Renal cortical epithelial cell (primary cell): Measurements from ENCODE around the gene LAPTM5. TPM values are rescaled to one million over a fixed set of nuclear protein-coding genes. Genes with fewer than 3 reads are reported as not detected.

Source experiments
- DNase-seq: peaks from one replicate; pipeline ENCODE4 v3.0.0-alpha.2; 2011; ENCODE audit warnings: low read depth
- total RNA-seq: library from RNA; depleted of rRNA; stranded (reverse); fragments of >200 nt; gene quantifications from 2 replicates; pipeline ENCODE4 v1.2.3, GENCODE V29; 2014

LAPTM5 gene
- total RNA-seq, 1 donor from 2014 or later, result not detected

DNA sequence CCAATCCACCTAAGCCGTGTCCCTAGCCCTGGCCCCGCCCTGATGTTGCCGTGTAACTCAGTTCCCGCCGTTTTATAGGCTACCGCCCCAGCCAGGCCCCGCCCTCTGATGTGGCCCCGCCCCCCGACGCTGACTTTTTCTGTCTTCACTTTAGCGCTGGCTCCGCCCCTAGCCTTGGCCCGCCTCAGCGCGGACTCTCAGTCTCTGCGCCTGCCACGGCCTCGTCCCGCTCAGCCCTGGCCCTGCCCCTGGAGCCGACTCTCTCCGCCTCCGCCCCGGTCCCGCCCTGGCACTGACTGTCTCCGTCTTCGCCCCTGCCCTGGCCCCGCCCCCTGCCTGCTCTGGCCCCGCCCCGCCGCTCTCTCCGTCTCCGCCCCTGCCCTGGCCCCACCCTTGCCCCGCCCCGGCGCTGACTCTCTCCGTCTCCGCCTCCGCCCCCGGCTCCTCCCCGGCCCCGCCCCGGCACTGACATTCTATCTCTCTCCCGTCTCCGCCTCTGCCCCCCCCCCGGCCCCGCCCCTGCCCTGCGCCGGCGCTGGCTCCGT lies 39.4 kb downstream of the LAPTM5 start:
- peak; percentile 91 for DNase-seq

DNA sequence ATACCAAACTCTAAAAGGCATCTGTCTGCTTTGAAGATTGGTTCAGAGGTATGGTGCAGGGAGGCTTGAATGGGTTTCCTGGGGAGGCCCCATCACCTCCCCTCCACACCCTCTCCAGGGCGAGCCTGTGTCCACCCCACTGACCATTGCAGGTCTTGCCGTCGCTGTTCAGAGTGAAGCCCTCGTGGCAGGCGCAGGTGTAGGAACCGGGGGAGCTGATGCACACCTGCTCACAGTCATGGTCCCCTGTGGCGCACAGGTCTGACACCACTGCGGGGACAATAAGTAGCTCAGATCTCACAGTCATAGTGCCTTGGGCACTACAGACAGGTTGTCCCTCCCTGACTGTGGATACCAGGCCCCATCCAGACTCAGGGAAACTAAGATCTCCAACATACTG lies 40.9 kb downstream of the LAPTM5 start:
- no peak for DNase-seq

DNA sequence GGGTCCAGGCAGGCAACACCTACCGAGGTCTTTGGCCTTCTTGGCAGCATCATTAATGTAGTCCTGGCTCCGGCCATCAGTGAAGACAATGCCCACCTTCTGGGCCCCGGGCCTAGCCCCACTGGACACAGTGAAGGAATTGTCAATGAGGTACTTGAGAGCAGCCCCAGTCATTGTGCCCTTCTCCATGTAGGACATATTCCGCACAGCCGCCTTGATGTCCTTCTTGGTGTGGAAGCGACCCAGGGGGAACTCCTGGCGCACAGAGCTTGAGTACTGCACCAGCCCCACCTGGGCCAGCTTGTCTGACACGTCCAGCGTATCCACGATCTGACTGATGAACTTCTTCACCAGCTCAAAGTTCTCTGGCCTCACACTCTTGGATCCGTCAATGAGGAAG lies 41.7 kb downstream of the LAPTM5 start:
- no peak for DNase-seq

DNA sequence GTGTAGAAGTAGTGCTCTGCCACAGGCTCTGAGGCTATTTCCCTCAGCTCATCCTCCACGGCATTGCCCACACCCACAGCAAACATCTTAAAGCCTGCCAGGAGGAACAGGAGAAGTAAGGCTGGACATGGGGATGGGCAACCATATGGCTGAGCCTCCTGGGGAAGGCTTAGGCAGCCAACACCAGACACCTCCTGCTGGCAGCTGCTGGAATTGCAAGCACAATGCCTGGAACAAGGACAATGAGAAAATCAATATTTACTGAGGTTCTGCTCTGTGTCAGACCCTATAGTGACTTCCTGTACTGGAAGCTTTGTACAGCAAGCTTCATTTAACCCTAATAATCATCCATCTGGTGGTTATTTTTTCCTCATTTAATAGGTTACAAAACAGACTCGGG lies 42.4 kb downstream of the LAPTM5 start:
- no peak for DNase-seq

DNA sequence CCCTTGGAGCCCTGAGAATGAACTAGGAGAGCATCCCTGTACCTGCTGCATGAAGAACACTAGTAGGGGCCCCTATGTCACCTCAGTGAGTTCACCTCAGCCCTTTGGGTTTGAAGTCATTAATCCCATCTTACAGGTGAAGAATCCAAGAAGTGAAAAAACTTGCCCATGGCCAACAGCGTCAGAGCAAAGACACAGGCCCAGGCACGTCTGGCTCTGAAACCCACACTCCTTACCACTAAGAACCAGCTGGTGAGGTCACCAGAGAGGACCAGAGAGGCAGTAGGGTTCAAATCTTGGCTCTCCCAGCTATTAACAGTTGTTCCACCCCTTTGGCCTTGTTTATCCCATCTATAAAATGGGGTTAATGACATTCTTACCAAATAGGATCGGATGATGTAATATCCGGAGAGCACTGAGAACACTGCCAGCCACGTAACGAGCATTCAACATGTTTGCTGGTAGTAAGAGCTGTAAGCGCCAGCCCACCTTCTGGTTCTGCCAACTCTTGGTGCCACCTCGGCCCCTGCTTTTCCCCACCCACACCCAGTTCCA lies 43.0 kb downstream of the LAPTM5 start:
- DNase-seq, result no peak

DNA sequence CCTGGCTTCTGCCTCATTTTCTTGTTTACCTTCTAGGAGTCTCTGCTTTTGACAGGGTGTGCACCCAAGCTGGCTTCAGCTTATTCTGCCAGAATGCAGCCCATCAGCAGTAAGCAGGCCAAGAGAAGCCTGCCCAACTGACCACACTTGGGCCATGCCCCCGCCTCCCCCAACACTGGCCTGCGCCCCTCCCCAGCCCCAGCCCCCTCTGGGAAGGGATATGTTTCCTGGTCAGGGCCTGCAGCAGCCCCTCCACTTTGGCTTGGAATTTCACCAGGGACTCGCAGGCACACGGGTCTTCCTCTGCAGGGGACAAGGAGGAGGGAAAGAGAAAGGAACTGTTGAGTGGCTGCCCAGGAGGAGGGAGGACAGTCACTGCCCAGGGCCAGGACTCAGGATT lies 43.5 kb downstream of the LAPTM5 start:
- DNase-seq, result no peak

DNA sequence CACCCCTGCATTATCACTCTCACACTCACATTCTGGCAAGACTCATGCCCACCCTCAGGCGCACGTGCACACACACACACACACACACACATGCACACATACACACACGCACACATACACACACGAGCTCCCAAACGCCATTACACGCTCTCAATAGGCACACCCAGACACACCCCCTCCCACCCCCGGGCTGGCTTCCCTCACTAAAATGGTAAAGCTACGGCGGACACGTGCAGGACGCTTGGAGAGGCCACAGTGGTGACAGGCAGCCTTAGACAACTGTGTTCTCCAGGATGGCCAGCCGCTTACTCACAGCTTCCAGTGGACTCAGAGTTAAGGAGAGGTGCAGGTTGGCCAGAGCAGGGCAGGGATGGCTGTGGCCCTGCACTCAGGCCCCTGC lies 44.3 kb downstream of the LAPTM5 start:
- DNase-seq, result no peak

DNA sequence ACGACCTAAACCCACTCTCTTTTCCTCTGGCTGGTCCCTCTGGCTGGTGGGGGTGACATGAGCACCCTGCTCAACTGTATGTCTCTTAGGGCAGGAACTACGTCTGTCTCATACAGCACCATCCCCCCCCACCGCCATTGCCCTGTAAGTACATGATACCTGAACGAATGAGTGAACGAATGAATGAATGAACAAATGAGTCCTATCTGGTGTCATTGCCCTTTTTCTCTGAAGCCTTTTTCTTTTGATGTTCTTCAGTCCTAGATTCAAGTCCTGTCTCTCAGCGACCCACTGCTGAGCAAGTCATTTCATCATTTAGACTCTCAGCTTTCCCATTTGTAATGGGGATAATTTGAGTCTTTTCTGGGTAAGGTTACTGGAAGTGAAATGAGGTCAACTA lies 45.0 kb downstream of the LAPTM5 start:
- DNase-seq, result no peak

DNA sequence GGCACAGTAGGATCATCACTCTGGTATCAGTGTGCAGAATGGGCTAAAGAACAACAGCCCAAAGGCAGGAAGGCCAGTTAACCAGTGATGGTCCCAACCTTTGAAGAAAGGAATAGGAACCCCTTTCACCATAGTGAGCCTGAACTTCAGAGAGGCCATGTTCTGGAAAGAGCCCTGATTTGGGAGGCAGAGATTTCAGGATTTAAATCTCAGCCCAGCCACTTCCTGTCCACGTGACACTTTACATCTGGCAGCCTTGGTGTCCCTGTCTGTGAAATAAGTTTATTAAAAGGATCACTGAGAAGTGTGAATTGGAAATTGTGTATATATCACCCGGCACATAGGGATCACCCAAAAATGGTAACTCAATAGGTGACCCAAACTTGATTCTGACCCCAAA lies 47.2 kb downstream of the LAPTM5 start:
- no peak for DNase-seq

DNA sequence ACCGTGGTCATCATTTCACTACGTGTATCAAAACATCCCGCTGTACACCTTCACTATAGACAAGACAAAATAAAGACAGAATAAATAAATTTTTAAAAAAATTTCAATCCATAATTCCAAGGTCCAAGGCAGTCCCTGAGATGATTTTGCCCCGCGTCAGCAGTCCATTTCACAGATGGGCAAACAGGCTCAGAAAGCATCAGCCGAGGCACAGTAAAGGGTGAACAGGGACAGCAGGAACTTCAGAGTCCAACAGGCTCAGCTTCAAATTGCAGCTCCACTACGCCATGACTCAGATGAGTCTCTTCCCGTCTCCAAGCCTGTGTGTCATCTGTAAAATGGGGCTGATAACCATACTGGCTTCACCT lies 49.2 kb downstream of the LAPTM5 start:
- no peak for DNase-seq

DNA sequence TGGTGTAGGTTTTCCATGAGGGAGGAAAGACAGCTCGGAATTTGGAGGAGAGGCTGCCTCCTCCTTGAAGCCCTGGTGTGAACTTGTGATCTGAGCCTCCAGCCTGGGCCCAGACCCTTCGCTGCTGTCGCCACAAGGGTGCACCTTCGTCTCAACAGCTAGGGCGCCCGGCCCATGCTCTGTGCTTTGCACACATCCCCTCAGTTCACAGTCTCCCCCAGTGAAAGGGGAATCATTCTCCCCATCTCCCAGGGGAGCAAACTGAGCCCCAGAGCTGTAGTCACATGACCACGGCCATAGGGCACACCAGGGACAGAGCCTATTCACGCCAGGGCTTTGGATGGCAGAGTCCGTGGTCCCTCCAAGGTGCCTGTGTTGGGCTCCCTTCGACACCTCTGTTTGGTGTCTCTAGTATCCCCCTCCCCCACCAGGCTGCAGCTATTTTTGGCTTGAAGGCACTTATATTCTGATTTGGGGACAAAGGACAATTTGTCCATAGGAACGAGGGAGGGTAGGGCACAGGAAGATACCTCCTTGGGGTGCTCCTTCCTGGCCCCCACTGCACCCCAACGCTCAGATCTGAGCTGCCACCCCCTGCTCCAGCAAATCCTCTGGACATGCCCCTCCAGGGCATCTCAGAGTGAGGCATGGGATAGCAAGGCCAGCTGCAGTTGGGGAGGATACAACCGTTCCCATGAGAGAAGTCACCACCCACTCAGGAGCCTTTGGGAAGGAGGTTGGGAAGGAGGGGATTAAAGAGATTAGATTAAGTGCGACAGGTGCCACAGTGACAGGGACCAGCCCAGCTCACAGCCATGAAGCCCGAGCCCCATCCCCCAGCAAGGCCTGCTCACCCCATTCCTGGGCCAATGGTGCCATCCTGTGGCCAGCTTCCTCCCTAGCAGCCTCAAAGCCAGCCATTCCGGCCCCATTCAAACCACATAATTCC lies 49.9 kb downstream of the LAPTM5 start:
- DNase-seq, result no peak

DNA sequence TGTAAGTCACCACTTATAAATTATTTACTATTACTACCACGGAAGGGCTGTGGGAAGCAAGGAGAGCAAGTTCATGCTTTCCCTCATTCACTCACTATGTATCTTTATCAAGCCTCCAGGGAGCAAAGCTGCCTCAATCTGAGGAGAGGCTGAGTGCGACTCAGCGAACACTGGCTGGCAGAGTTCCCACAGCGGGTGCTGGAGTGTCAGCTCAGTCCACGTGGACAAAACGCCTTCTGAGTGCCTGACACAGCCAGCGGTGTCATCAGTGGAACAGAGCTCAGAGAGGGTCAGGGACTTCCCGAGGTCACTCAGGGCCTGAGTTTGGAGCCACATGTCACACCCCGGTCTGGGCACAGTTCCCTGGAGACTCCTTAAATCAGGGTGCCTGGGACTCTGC lies 51.0 kb downstream of the LAPTM5 start:
- DNase-seq, result peak; percentile 45

DNA sequence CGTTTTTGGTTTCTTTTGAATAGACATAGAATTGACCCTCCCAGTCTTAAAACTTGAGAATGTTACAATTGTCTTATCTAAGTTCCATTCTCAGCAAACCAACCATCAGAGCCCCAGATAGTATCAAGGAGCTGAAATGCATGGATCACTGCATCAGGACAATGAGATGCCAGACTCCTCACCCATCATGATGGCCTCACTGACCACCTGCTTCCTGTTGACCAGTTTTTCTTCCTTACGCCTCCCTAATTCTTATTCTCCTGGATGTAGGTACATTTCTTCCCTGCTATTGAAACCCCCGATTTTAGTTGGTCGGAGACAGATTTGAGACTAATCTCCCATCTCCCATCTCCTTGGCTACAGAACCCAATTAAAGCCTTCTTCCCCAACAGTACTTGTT lies 51.9 kb downstream of the LAPTM5 start:
- DNase-seq, result peak; percentile 57

DNA sequence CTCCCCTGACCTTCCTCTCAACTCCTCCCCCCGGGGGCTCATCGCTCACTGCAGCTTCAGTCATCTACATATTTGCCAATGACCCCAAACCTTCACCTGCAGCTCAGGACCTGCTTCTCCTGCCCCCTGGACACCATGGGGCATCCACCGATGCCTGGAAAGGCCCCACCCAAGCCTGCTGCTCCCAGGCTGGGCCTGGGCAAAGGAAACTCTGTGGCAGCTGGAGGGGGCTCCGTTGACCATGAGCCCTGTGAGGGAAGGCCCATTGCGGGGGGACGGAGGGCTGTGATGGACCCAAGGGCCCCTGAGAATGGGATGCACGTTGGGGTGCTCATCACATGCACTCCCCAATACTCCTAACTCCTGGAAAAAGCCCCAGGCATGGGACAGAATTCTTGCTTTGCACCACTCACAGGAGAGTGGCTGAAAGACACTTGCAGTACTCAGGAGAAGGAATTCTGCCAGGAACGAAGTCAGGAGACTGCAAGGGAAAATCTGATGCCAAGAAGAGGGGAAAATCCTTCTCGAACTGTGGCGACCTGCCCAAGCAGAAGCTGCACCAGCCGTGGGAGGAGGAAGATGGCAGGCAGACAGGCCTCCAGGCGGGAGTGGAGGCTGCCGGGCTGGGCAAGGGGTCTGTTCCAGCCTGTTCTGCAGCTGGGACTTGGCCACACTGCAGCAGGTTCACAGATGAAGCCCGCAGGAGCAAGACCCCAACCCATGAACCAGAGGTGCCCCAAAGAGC lies 52.6 kb downstream of the LAPTM5 start:
- DNase-seq, result no peak

DNA sequence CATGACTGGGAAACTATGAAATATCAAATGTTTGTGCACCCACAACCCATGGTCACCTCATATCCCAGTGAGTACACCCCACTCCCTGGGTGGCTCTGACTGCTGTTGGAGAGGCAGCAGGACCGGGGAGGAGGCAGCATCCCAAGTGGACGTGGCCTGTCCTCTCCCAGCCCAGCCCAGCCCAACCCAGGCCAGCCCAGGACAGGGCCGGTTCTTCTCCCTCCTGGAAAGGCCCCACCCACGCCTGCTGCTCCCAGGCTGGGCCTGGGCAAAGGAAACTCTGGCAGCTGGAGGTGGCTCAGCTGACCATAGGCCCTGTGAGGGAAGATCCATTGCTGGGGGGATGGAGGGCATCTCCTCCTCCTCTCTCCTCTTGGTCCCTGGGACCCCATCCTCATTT lies 53.3 kb downstream of the LAPTM5 start:
- no peak for DNase-seq

DNA sequence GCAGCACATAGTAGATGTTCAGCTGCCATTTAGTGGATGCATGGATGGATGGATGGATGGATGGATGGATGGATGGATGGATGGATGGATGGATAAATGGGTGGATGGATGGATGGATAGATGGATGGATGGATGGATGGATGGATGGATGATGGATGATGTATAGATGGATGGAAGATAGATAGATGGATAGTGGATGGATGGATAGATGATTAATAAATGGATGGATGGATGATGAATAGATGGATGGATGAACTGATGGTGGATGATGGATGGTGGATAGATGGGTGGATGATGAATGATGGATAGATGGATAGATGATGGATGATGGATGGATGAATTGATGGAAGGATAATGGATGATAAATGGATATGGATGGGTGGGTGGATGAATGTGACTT lies 54.8 kb downstream of the LAPTM5 start:
- no peak for DNase-seq

DNA sequence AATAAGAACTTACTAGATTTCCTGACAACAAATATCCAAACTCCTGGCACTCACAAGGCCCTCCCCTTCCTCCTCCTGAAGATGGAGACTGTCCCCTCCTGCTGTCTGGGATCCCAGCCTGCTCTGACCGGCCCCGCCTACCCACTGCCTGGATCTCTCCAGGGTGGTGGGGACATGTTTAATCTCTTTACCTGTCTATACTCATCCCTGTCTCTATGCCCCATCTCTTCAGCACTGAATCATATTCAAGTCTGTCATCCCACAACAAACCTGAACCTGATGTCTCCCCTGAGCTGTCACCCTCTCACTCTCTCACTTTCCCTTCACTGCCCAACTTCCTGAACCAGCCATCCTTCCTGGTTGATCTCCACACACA lies 56.3 kb downstream of the LAPTM5 start:
- no peak for DNase-seq

DNA sequence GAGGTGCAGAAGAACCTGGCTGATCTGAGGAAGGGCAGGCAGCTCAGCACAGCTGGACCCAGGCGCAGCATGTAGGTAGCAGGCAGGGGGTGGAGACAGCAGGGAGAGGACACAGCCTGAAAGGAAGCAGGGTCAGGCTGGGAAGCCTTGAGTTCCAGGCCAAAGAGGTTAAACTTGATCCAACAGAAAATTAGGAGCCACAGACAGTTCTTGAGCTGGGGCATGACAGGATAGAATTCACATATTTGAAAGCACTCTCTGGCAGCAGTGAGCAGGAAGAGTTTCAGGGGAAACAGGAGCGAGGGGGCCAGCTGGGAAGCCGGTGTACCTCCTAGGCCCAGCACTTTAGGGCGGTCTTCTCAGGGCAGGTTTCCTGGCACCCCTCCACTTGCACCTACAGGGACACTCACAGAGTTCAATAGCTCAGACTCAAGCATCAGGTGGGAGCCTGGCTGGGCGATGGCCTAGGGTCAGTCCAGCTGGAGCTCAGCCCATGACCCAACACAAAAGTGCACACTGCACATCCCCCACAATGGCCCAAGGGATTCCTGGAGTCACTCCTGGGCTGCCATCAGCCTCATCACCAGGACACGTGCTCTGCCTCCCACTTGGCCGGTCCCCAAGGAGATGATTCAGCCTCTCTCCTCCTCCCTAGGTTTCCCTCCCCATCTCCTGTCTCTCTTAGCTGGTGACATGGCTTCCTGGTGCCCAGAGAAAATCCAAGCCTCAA lies 56.9 kb downstream of the LAPTM5 start:
- DNase-seq, result peak; percentile 72

DNA sequence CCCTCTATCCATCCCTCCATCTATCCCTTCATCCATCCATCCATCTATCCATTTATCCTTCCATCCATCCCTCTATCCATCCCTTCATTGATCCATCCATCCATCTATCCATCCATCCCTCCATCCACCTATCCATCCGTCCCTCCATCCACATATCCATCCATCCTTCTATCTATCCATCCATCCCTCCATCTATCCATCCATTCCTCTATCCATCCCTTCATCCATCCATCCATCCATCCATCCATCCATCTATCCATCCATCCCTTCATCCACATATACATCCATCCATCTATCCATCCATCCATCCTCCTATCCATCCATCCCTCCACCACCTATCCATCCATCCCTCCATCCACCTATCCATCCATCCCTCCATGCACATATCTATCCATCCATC lies 57.8 kb downstream of the LAPTM5 start:
- DNase-seq, result no peak

DNA sequence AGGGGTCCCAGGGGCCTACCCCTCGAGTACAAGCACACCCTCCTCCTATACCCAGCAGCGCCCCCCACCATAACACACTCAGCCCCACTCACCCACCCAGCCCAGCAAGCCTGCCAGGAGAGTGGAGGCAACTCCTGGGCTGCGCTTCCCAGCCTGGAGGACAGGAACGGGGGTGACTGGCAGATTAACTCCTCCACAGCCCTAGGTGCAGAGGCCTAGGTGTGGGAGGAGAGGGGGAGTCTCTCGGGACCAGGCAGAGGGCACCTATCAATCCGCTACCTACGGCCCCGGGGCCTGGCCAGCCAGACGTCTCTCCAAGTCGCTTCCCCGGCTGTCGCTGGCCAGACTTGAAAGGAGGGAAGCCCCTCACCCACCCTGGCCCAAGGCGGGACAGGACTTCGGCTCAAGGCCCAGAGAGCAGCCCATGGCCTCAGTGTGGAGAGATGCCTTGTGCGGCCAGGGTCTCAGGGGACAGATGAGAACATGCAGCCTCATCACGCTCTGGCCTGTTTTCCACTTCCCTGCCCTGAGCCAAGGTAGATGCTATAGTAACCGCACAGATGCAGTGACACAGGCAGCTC lies 59.1 kb downstream of the LAPTM5 start:
- DNase-seq, result no peak

DNA sequence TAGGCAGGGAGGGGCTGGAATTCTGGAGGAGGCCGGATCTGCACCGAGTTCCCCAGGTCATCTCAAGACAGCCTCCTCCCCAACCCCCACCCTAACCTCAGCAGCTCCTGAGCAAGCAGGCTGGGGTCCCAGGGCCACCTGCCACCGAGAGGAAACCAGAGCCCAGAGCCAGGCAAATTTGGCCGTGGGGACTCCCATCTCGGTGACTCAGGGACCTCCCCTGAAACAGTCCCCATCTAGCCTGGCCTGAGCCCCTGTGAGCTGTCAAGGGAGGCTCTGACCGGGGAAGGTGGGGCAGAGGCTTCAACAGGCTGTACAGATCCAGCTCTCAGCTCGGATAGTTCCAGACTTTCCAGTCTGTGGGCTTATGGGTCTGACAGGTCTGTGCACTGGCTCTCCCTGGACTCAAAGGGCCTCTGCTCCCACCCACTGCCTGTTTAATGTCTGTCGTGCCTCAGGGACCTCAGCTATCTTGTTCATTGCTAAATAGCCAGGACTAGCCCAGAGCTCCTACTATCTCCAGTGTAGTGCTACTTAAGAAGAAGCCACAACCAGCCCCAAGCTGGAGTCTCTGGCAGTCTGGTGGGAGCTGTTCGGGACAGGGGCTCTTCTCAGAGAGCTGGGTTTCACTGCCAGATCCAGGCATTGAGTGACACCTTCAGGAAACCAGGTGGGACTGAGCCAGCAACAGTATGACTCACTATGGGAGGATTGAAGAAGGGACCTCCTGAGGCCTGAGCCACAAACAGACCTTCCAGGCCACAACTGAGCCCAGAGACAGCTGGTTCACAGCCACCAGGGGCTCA lies 59.8 kb downstream of the LAPTM5 start:
- peak; percentile 43 for DNase-seq
